ENCODE results near the gene ZBTB12. TPM values are rescaled to one million over a fixed set of nuclear protein-coding genes. Genes with fewer than 3 reads are reported as not detected.
"Not testable (repeated sequence)": the region's sequence is repeated elsewhere in the genome, so short reads cannot be mapped to it uniquely, and the experiment has no call there.

Gene ZBTB12
- total RNA-seq, 2 experiments from 2014 or later: 1.4 to 1.9 TPM

DNA sequence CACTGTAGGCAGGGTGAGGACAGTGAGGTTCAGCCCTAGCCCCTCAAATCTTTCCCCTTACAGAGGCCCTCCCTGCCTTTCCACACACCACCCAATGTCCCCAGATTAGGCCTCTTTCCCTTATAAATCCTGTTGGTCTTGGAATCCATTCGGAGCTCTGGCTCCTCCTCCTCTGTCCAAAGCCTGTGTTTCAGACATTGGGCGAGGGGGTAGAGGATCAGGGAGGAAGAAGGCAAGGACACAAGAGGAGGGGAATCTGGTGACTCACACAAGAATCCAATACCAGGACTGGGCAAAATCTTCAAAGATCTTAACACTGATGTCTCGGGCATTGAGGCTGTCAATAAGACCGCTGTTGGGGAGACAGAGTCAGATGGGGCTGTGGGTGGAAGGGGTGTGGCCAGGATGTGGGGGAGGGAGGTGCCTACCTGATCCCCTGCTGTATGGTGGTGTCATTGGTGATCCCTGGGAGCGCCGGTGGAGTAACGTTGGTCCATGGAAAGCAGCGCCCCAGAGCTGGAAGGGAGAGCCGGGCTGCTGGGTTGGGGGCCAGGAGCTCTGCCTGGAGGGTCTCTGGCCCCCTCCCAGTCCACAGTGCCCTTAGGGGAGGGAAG, 30.7 kb downstream of the ZBTB12 start:
- Mint-ChIP-seq H3K4me1 (peaks cover 8% of the 10 kb centered on the region), H3K27me3 (peaks cover 6% of the 10 kb centered on the region), H3K9me3 (no peaks in the 10 kb centered on the region), H3K4me3 (no peak overlapping the region), H3K27ac (no peak overlapping the region), H3K36me3 (no peaks in the 10 kb centered on the region)
- DNase-seq (no peak), ATAC-seq (ENCODE audit: low read depth) (no peak)
- POLR2A ChIA-PET: no interaction called here

DNA sequence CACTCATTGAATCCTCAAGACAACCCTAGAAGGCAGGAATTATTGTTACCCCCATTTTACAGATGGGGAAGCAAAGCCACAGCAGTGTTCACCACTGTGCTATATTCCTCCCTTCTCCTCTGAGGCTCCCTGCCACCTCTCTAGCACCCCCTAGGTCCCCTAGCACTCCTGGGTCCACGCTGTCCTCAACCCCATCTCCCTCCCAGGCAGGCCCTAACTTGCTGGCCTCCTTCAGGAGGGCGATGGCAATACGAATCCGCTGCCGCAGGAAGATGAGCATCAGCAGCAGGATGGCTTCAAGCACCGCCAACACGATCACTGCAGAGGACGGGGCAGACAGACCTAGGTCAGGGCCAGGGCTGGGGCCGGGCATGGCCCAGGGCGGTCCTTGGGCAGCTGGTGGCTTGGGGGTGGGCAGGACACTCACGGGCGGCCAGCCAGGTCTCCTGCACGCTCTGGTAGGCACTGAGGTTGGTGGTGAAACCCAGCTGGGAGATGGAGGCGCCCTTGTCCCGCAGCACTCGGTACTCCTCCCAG, 31.4 kb downstream of the ZBTB12 start:
- Mint-ChIP-seq H3K4me3 (no peak overlapping the region), H3K27ac (no peak overlapping the region), H3K36me3 (no peaks in the 10 kb centered on the region), H3K27me3 (peaks cover 10% of the 10 kb centered on the region), H3K9me3 (no peaks in the 10 kb centered on the region), H3K4me1 (peaks cover 5% of the 10 kb centered on the region)
- POLR2A ChIA-PET: no interaction called here
- ATAC-seq (ENCODE audit: low read depth) (no peak), DNase-seq (no peak)

DNA sequence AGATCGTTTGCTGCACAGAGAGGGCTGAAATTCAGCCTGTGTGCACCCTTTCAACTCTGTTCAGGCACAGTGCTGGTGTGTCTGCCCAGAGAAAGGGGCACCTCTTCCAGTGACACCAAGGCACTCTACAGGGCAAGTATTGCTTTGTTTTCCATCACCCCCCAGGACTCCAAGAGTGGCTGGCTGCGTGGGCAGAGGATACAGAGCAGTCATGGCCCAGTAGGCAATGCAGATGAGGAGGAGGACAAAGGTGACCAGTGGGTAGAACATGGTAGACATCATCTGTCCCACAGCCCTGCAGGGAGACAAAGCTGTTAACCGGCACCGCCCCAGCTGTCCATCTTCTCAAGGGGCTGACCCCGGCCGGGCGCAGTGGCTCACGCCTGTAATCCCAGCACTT, 32.5 kb downstream of the ZBTB12 start:
- H3K4me3 Mint-ChIP-seq: no peak overlapping the region
- no peaks in the 10 kb centered on the region for H3K9me3 Mint-ChIP-seq
- POLR2A ChIA-PET: no interaction called here
- H3K4me1 Mint-ChIP-seq: peaks cover 5% of the 10 kb centered on the region
- ATAC-seq (ENCODE audit: low read depth) (no peak), DNase-seq (no peak)
- peaks cover 10% of the 10 kb centered on the region for H3K27me3 Mint-ChIP-seq
- H3K27ac Mint-ChIP-seq: no peak overlapping the region
- H3K36me3 Mint-ChIP-seq: no peaks in the 10 kb centered on the region

DNA sequence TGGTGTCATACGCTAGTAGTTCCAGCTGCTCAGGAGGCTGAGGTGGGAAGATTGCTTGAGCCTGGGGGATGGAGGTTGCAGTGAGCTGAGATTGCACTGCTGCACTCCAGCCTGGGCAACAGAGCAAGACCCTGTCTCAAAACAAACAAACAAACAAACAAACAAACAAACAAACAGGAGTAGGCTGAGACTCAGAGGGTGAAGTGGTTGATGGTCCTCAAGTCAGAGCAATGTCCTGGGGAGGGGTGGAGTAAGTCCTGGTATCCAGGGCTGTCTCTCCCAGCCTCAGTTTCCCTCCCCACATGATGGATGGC, 33.3 kb downstream of the ZBTB12 start:
- H3K27ac Mint-ChIP-seq; H3K27me3 Mint-ChIP-seq; H3K36me3 Mint-ChIP-seq; H3K4me1 Mint-ChIP-seq; DNase-seq; H3K4me3 Mint-ChIP-seq; ATAC-seq (ENCODE audit: low read depth); POLR2A ChIA-PET; H3K9me3 Mint-ChIP-seq: not testable (repeated sequence)

DNA sequence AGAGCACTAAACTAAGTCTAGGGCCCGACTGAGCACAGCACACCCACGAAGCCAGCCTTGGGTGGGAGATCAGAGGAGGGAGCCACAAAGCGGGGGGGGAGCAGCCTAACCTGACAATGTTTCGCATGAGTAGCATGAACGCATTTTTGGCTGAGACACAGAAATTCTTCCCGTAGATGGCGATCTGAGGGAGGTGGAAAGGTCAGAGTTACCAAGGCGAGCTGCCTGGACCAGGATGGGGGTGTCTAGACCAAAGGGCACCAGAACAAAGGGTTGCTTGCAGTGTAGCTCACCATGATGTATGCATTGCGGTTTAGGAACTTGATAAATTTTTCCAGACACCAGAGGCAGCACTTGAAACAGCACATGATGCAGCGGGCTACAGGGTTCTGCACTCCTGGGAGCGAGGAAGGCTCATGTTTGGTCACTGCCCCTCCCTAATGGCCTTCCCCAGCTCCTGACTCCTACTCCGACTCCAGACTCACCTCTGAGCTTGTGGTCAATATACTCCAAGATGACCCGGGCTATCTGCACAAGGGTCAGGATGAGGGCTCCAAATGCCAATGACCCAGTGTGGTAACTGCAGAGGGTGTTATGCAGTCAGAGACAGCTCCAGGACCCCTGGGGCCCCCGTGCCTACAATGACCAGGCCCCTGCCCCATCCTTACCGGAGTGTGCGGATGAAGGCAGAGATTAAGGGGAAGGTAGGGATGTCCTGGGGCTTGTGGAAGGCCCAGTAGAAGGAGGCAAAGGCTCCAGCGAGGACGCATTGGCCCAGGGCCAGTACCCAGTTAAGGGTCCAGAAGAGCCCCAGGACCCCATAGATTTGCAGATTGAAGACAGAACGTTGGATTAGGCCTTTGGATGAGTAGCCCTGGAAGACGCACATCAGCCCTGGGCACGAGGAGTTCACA, 36.4 kb downstream of the ZBTB12 start:
- ATAC-seq (ENCODE audit: low read depth) (no peak), DNase-seq (no peak)
- POLR2A ChIA-PET: interaction anchor here (0.6 to 1.1 kb wide), 3 partner anchors 20 to 1502 kb away, joined by 4 to 9 read pairs (median 5); no protein-coding TSS in a partner anchor
- no peak overlapping the region for H3K4me3 Mint-ChIP-seq
- H3K4me1 Mint-ChIP-seq: peaks cover 13% of the 10 kb centered on the region
- peaks cover 4% of the 10 kb centered on the region for H3K27me3 Mint-ChIP-seq
- H3K36me3 Mint-ChIP-seq: no peaks in the 10 kb centered on the region
- no peaks in the 10 kb centered on the region for H3K9me3 Mint-ChIP-seq
- no peak overlapping the region for H3K27ac Mint-ChIP-seq

DNA sequence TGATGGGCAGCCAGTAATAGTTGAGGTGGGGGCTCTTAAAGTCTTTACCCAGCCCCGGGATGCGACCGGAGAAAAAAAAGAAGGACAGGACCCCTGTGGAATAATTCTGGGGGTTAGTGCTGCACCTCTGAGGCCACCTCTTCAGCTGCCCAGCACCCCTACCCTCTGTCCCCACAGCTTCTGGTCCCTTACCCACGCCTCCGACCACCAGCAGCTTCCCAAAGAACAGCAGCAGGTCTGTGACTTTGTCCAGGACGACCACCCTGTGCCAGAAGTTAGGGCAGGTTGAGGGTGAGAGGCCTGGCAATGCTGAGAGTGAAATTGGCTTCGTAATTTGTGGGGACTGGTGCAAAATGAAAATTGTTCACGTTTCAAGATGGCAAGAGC, 37.1 kb downstream of the ZBTB12 start:
- DNase-seq (no peak), ATAC-seq (ENCODE audit: low read depth) (no peak)
- Mint-ChIP-seq H3K27me3 (peaks cover 4% of the 10 kb centered on the region), H3K4me3 (no peak overlapping the region), H3K4me1 (peaks cover 13% of the 10 kb centered on the region), H3K27ac (no peak overlapping the region), H3K36me3 (no peaks in the 10 kb centered on the region), H3K9me3 (no peaks in the 10 kb centered on the region)
- POLR2A ChIA-PET: interaction anchor here (0.6 to 2.6 kb wide), 4 partner anchors 20 to 212 kb away, joined by 3 to 13 read pairs (median 4); partner anchors contain the start of genes BAG6 and EHMT2

DNA sequence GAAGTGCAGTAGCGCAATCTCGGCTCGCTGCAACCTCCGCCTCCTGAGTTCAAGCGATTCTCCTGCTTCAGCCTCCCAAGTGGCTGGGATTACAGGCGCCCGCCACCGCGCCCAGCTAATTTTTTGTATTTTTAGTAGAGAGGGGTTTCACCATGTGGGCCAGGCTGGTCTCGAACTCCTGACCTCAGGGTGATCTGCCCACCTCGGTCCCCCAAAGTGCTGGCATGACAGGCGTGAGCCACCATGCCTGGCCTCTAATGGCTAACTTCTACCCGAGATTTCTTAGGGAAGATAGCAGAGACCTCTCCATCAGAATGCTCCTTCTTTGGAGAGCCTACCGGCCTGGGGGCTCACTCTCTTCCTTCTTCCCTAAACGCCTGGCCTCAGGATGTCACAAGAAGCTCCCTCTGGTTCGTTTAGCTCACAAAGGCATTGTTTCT, 37.7 kb downstream of the ZBTB12 start:
- not testable (repeated sequence) for H3K9me3 Mint-ChIP-seq
- DNase-seq: peak; percentile 41
- POLR2A ChIA-PET: interaction anchor here (0.6 to 2.6 kb wide), 9 partner anchors 21 to 347 kb away, joined by 3 to 30 read pairs (median 5); partner anchors contain the start of genes BAG6, C6orf47, EHMT2 and MSH5

DNA sequence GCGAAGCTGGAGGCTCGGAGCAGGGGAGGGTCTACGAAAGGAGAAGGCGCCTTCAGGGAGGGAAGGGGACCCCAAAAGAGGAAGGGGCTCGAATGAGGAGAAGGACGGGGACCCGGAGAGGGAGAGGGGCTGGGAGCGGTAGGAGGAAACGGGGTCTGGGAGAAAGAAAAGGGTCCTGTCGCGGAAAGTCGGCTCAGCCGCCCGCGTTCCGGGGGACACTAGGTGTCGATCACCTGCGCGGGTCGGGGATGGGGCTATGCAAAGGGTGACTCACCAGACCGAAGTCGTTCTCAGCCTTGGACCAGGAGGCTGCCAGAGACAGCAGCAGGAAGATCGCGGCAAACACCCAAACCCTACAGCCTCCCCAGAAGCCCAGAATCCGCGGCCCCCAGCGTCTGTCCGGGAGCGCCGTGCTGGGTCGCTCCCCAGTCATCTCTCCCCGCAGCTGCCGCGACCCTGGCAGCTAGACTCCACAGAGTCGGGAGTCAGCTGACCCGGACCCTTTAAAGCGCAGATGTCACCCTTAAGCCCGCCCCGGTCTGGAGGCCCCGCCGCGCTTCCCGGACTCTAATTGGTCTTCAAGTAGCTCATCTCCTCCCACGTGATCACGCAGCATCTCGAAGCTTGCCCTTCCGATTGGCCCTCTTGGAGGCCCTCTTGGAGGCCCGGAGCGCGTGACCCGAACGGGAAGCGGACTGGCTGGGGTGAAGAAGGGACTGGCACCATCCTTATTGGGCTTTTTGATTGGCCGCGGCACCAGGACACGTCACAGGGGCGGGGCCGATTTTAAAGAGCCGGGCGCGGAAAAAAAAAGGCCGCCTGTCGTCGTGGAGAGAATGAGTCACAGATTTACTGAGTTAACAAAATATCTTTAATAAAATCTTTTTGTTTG, 39.3 kb downstream of the ZBTB12 start, which contains the start of gene NEU1:
TSS of gene NEU1 (minus strand) at position 478 of the 892 bp plus-strand sequence. CDS start at position 433, 45 bp downstream.
- peaks cover 4% of the 10 kb centered on the region for H3K27me3 Mint-ChIP-seq
- H3K4me1 Mint-ChIP-seq: peaks cover 13% of the 10 kb centered on the region
- H3K27ac Mint-ChIP-seq: peak within 1 kb of the TSS; percentile 86
- H3K4me3 Mint-ChIP-seq: peak within 1 kb of the TSS; percentile 97
- H3K36me3 Mint-ChIP-seq: no peaks in the 10 kb centered on the region
- DNase-seq (peak; percentile 95), ATAC-seq (ENCODE audit: low read depth) (peak; percentile 96)
- H3K9me3 Mint-ChIP-seq: no peaks in the 10 kb centered on the region
- POLR2A ChIA-PET: interaction anchor here (0.7 to 2.6 kb wide), 17 partner anchors 14 to 1109 kb away, joined by 3 to 30 read pairs (median 4); partner anchors contain the start of genes ABHD16A, EHMT2, FKBPL and GPANK1

More for the DNA sequence above, 37.7 kb downstream of the ZBTB12 start:
- Mint-ChIP-seq H3K27ac (peak overlapping the region; percentile 86), H3K4me1 (peaks cover 13% of the 10 kb centered on the region), H3K4me3 (peak overlapping the region; percentile 97)
- ATAC-seq (ENCODE audit: low read depth); H3K36me3 Mint-ChIP-seq; H3K27me3 Mint-ChIP-seq: not testable (repeated sequence)

DNA sequence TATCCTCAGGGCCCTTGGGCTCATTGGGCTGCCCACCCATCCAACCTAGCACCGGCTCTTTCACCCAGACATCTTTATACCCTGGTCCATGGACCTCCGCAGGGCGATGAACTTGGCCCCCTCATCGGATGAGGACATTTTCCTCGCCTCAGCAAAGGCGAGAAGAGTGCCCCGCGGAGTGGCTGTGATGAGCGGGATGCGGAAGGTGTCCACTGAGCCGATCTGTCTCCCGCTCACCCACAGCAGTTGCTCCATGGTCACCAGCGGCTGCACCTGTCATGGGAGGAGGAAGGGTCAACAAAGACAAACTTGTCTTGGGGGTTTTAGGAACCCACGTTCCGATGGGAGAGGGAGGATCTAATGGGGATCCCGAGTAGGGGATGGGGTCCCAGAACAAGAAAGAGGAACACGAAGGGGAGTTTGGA, 40.0 kb downstream of the ZBTB12 start:
- DNase-seq (no peak), ATAC-seq (ENCODE audit: low read depth) (no peak)
- Mint-ChIP-seq H3K4me1 (peaks cover 13% of the 10 kb centered on the region), H3K36me3 (no peaks in the 10 kb centered on the region), H3K27ac (peak overlapping the region; percentile 86), H3K4me3 (peak overlapping the region; percentile 97), H3K9me3 (no peaks in the 10 kb centered on the region), H3K27me3 (peaks cover 4% of the 10 kb centered on the region)
- POLR2A ChIA-PET: interaction anchor here (1.1 to 2.2 kb wide), 3 partner anchors 26 to 367 kb away, joined by 3 to 30 read pairs (median 5); partner anchors contain the start of gene GPANK1

DNA sequence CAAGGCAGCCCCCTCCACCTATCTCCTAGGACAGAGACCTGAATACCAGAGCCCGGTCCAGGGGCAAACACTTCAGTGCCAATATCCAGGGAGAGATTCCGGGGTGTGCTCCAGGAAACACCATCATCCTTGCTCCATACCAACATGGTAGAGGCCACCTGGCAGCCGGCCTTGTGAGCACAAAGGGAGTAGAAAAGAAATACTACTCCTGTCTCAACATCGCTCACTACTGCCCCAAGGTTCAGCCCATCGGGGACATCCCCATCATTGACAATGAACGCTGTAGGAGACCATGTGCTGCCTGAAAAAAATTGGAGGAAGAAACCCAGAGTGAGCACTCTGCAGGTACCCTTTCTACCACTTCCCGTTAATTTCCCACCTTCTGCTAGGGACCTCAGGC, 40.7 kb downstream of the ZBTB12 start:
- no peak for DNase-seq
- no peak for ATAC-seq (ENCODE audit: low read depth)
- no peak overlapping the region for H3K27ac Mint-ChIP-seq
- no peak overlapping the region for H3K4me3 Mint-ChIP-seq
- H3K4me1 Mint-ChIP-seq: peaks cover 13% of the 10 kb centered on the region
- H3K9me3 Mint-ChIP-seq: no peaks in the 10 kb centered on the region
- POLR2A ChIA-PET: no interaction called here
- no peaks in the 10 kb centered on the region for H3K36me3 Mint-ChIP-seq
- peaks cover 4% of the 10 kb centered on the region for H3K27me3 Mint-ChIP-seq

DNA sequence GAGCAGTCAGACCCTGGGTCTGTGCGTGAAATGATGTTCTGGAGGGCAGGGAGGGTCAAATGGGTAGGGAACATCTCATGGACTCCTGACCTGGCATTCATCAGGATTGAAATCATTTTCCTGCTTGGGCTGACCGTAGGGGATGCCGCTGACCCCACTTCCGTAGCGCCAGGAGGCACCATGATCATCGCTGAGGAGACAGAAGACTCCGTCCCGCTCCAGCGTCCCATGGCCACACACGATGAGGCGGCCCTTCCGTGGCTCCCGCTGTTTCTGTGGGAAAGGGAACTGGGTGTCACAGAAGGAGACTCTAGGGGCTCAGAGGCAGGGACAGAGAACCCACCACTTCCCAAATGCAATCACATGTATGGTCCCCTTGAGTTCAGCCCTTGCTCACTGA, 41.5 kb downstream of the ZBTB12 start:
- POLR2A ChIA-PET: no interaction called here
- no peak for DNase-seq
- Mint-ChIP-seq H3K4me3 (no peak overlapping the region), H3K36me3 (no peaks in the 10 kb centered on the region), H3K27me3 (no peaks in the 10 kb centered on the region), H3K4me1 (peaks cover 13% of the 10 kb centered on the region), H3K9me3 (no peaks in the 10 kb centered on the region), H3K27ac (no peak overlapping the region)
- ATAC-seq (ENCODE audit: low read depth): no peak

DNA sequence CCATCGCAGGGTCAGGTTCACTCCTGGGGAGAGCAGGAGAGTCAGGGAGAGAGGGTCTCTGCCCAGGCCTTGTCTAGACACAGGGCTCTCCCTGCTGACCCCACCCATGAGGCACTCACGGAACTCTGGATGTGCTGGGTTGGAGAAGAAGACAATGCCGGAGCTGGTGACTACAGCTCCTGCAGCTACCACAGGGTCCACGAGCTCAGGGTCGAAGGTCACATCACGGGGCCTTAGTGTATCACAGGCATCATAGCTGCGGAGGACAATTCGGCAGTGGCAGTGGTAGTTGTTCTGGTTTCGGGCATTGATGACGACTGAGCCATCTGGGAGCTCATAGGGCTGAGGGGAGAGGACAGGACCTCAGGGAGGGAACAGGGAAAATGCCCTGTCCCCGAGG, 42.0 kb downstream of the ZBTB12 start:
- H3K4me1 Mint-ChIP-seq: peaks cover 13% of the 10 kb centered on the region
- ATAC-seq (ENCODE audit: low read depth) (no peak), DNase-seq (no peak)
- H3K4me3 Mint-ChIP-seq: no peak overlapping the region
- no peaks in the 10 kb centered on the region for H3K9me3 Mint-ChIP-seq
- H3K27me3 Mint-ChIP-seq: no peaks in the 10 kb centered on the region
- POLR2A ChIA-PET: interaction anchor here (1.0 kb wide), 1 partner anchor 23 kb away, joined by 3 read pairs; no protein-coding TSS in a partner anchor
- H3K27ac Mint-ChIP-seq: no peak overlapping the region
- no peaks in the 10 kb centered on the region for H3K36me3 Mint-ChIP-seq
